IMR-90 (cell line): ENCODE data around the gene ADRA2C. TPM values are rescaled to one million over a fixed set of nuclear protein-coding genes. Genes with fewer than 3 reads are reported as not detected.

Experiments used
- ATAC-seq: fragments of 200-7000 bp; cut with Tn5 transposase; 2 replicates; pipeline ENCODE4 v1.9.1; 2020; ENCODE audit warnings: low read depth, mild to moderate bottlenecking, moderate library complexity
- BruUV-seq: library from RNA; stranded (reverse); fragments of 400-500 nt; replicated peaks from 2 replicates; lab custom pipeline; 2021; lab: Mats Ljungman, UMichigan
- CTCF ChIA-PET: fragments of 300-600 bp; formaldehyde crosslinking; extraction: SDS; loops from one replicate; lab custom pipeline; 2021; ENCODE audit warnings: antibody characterized with exemption; lab: Yijun Ruan, JAX
- POLR2A ChIA-PET: fragments of 300-600 bp; sonication (Branson Sonifier 250); formaldehyde crosslinking; loops from one replicate; lab custom pipeline; 2022; ENCODE audit warnings: antibody characterized with exemption; ENCODE audit not compliant: unreplicated experiment; lab: Charles Lee
- DNase-seq: peaks from one replicate; pipeline ENCODE4 v3.0.0; 2013
- H2AFZ ChIP-seq: replicated peaks from 2 replicates; pipeline ENCODE3; 2013; ENCODE audit warnings: low read length, mild to moderate bottlenecking; ENCODE audit not compliant: poor library complexity
- H2AK5ac ChIP-seq: 2 replicates; pipeline ENCODE4 v1.6.1; 2013; ENCODE audit warnings: low read depth, low read length, inconsistent platforms
- H2AK9ac ChIP-seq: replicated peaks from 2 replicates; pipeline ENCODE3; 2013; ENCODE audit warnings: mild to moderate bottlenecking, low read depth, low read length, moderate library complexity; ENCODE audit not compliant: poor library complexity
- H2BK120ac ChIP-seq: 2 replicates; pipeline ENCODE4 v1.6.1; 2013; ENCODE audit warnings: low read depth, low read length, inconsistent platforms
- H2BK15ac ChIP-seq: 3 replicates; pipeline ENCODE4 v1.6.1; 2013; ENCODE audit warnings: low read depth, low read length, inconsistent platforms
- H2BK20ac ChIP-seq: 2 replicates; pipeline ENCODE4 v1.6.1; 2013; ENCODE audit warnings: low read depth, mild to moderate bottlenecking, inconsistent platforms, low read length, moderate library complexity
- H2BK5ac ChIP-seq: 2 replicates; pipeline ENCODE4 v1.6.1; 2013; ENCODE audit warnings: mild to moderate bottlenecking, low read depth, low read length, inconsistent platforms; ENCODE audit not compliant: poor library complexity, severe bottlenecking
- H3K14ac ChIP-seq: replicated peaks from 2 replicates; pipeline ENCODE4 v1.6.1; 2013; ENCODE audit warnings: low read depth, low read length, inconsistent platforms
- H3K18ac ChIP-seq: 2 replicates; pipeline ENCODE4 v1.6.1; 2013; ENCODE audit warnings: low read depth, low read length, control low read depth
- H3K23ac ChIP-seq: 2 replicates; pipeline ENCODE4 v1.6.1; 2013; ENCODE audit warnings: low read depth, low read length, inconsistent platforms
- H3K27ac ChIP-seq: 2 replicates; pipeline ENCODE4 v1.5.1; 2013; ENCODE audit warnings: mild to moderate bottlenecking, control low read depth, low read length; ENCODE audit not compliant: insufficient read depth
- H3K27me3 ChIP-seq: 2 replicates; pipeline ENCODE4 v1.6.1; 2013; ENCODE audit warnings: low read length; ENCODE audit not compliant: control insufficient read depth, insufficient read depth
- H3K36me3 ChIP-seq: 2 replicates; pipeline ENCODE4 v1.6.1; 2013; ENCODE audit warnings: low read length, mixed read lengths; ENCODE audit not compliant: control insufficient read depth, insufficient read depth
- H3K4ac ChIP-seq: 2 replicates; pipeline ENCODE4 v1.6.1; 2013; ENCODE audit warnings: low read depth, low read length, inconsistent platforms
- H3K4me1 ChIP-seq: 2 replicates; pipeline ENCODE4 v1.6.1; 2013; ENCODE audit warnings: low read length, mixed read lengths; ENCODE audit not compliant: control insufficient read depth, insufficient read depth
- H3K4me2 ChIP-seq: 2 replicates; pipeline ENCODE4 v1.6.1; 2013; ENCODE audit warnings: low read depth, mild to moderate bottlenecking, control low read depth, low read length, moderate library complexity
- H3K4me3 ChIP-seq: 2 replicates; pipeline ENCODE4 v1.5.1; 2013; ENCODE audit warnings: low read depth, mild to moderate bottlenecking, control low read depth, low read length, moderate library complexity; ENCODE audit not compliant: insufficient read depth
- H3K56ac ChIP-seq: 2 replicates; pipeline ENCODE4 v1.6.1; 2013; ENCODE audit warnings: low read length, inconsistent platforms; ENCODE audit not compliant: insufficient read depth; ENCODE audit errors: extremely low read depth
- H3K79me1 ChIP-seq, 2 experiments: 2 replicates each; pipeline ENCODE4 v1.6.1; 2013; ENCODE audit warnings: low read length in 2 of 2, inconsistent platforms in 1 of 2, low read depth in 1 of 2
- H3K9ac ChIP-seq: 2 replicates; pipeline ENCODE4 v1.6.1; 2013; ENCODE audit warnings: low read depth, low read length, control low read depth
- H3K9me1 ChIP-seq: 2 replicates; pipeline ENCODE4 v1.6.1; 2013; ENCODE audit warnings: low read length, inconsistent platforms; ENCODE audit not compliant: insufficient read depth
- H3K9me3 ChIP-seq: 2 replicates; pipeline ENCODE4 v1.6.1; 2013; ENCODE audit warnings: low read length; ENCODE audit not compliant: control insufficient read depth, insufficient read depth
- H4K20me1 ChIP-seq: 2 replicates; pipeline ENCODE4 v1.6.1; 2013; ENCODE audit warnings: low read length, inconsistent platforms; ENCODE audit not compliant: insufficient read depth
- H4K5ac ChIP-seq: 2 replicates; pipeline ENCODE4 v1.6.1; 2013; ENCODE audit warnings: mild to moderate bottlenecking, low read depth, low read length, control low read depth
- H4K8ac ChIP-seq, 2 experiments: 2 replicates each; pipeline ENCODE4 v1.6.1; 2013; ENCODE audit warnings: low read depth in 2 of 2, low read length in 2 of 2, control low read depth in 1 of 2, inconsistent platforms in 1 of 2
- H4K91ac ChIP-seq: 2 replicates; pipeline ENCODE4 v1.6.1; 2013; ENCODE audit warnings: low read depth, low read length, inconsistent platforms; ENCODE audit not compliant: insufficient read depth
- BHLHE40 ChIP-seq: fragments of 150-350 bp; IDR thresholded peaks from 2 replicates; pipeline ENCODE4 v1.6.1; 2016; ENCODE audit warnings: mild to moderate bottlenecking, low read depth, low read length
- CEBPB ChIP-seq: IDR thresholded peaks from 2 replicates; pipeline ENCODE4 v1.6.1; 2012; ENCODE audit warnings: low read depth, low read length, improper control_type of control experiment
- CHD1 ChIP-seq: IDR thresholded peaks from 2 replicates; pipeline ENCODE4 v1.6.1; 2012; ENCODE audit warnings: low read depth, low read length, improper control_type of control experiment
- CTCF ChIP-seq: conservative IDR thresholded peaks from 2 replicates; pipeline ENCODE4 v1.5.1; 2012; ENCODE audit warnings: mild to moderate bottlenecking, low read depth, low read length, improper control_type of control experiment
- ELK1 ChIP-seq: fragments of 150-350 bp; IDR thresholded peaks from 2 replicates; pipeline ENCODE4 v1.6.1; 2016; ENCODE audit warnings: low read depth, mild to moderate bottlenecking, low read length, moderate library complexity, borderline replicate concordance
- MAFK ChIP-seq: IDR thresholded peaks from 2 replicates; pipeline ENCODE4 v1.6.1; 2012; ENCODE audit warnings: low read depth, low read length, improper control_type of control experiment
- MAZ ChIP-seq: IDR thresholded peaks from 2 replicates; pipeline ENCODE4 v1.6.1; 2012; ENCODE audit warnings: low read depth, mild to moderate bottlenecking, low read length, improper control_type of control experiment, moderate library complexity, borderline replicate concordance
- NFE2L2 ChIP-seq: fragments of 150-350 bp; IDR thresholded peaks from 2 replicates; pipeline ENCODE4 v1.6.1; 2016; ENCODE audit warnings: low read depth, mild to moderate bottlenecking, low read length
- POLR2A ChIP-seq: IDR thresholded peaks from 2 replicates; pipeline ENCODE4 v1.6.1; 2012; ENCODE audit warnings: mild to moderate bottlenecking, low read depth, low read length
- RCOR1 ChIP-seq: IDR thresholded peaks from 2 replicates; pipeline ENCODE4 v1.6.1; 2012; ENCODE audit warnings: mild to moderate bottlenecking, low read length, improper control_type of control experiment; ENCODE audit not compliant: insufficient replicate concordance
- RFX5 ChIP-seq: IDR thresholded peaks from 2 replicates; pipeline ENCODE4 v1.8.0; 2012; ENCODE audit warnings: low read depth, mild to moderate bottlenecking, low read length, moderate library complexity
- SMC3 ChIP-seq: fragments of 150-350 bp; IDR thresholded peaks from 2 replicates; pipeline ENCODE4 v1.6.1; 2016; ENCODE audit warnings: low read depth, mild to moderate bottlenecking, antibody characterized with exemption, low read length, moderate library complexity
- USF2 ChIP-seq: fragments of 150-350 bp; IDR thresholded peaks from 2 replicates; pipeline ENCODE4 v1.6.1; 2017; ENCODE audit warnings: mild to moderate bottlenecking, antibody characterized with exemption, low read length, low read depth
- WGBS, 2 experiments: methylation state at CpG; one replicate each; pipeline versions ENCODE4 v1.1.5 to v1.1.7; 2013; ENCODE audit warnings: missing lambda C conversion rate in 2 of 2; ENCODE audit not compliant: insufficient read length in 1 of 2; ENCODE audit errors: extremely low coverage in 2 of 2; 5-methylcytosine and 5-hydroxymethylcytosine counted together
- dilution Hi-C: fragments of 300-500 bp; cut with HindIII; formaldehyde crosslinking; loops from one replicate; pipeline ENCODE4 v1.14.3; 2018; ENCODE audit warnings: low sequenced_read_pairs; ENCODE audit not compliant: unreplicated experiment
- in situ Hi-C: fragments of 300-500 bp; cut with MboI; formaldehyde crosslinking; loops from 3 replicates; pipeline ENCODE4 v1.14.3; 2019; ENCODE audit warnings: low sequenced_read_pairs, inconsistent platforms, mixed read lengths
- intact Hi-C: fragments of 100-400 bp; cut with micrococcal nuclease; formaldehyde crosslinking; loops from 2 replicates; pipeline ENCODE4 v1.10.0; 2022
- polyA plus RNA-seq, 3 experiments: library from polyadenylated mRNA; depleted of rRNA; stranded (reverse); fragments of >200 nt; gene quantifications; 2 replicates each; pipeline ENCODE4 v1.2.3, GENCODE V29; 2012; ENCODE audit warnings: low replicate concordance in 1 of 3
- total RNA-seq: library from RNA; depleted of rRNA; stranded (reverse); fragments of >200 nt; gene quantifications from 2 replicates; pipeline ENCODE4 v1.2.3, GENCODE V29; 2012

ADRA2C gene
- total and polyA plus RNA-seq, 2 of the 4 experiments (the other 2 are of a cell fraction), result under 0.01 to 0.14 TPM

- H4K5ac ChIP-seq, result no peak overlapping the region
- CTCF ChIA-PET, result no interaction called here
Measured at GRCh38 chr4:3741217-3742011, 24.8 kb upstream of the ADRA2C start.

More at GRCh38 chr4:3741217-3742011, 24.8 kb upstream of the ADRA2C start:
- Histone ChIP-seq H2BK15ac (no peak overlapping the region), H3K9me1 (no peaks in the 10 kb centered on the region), H3K9ac (no peak overlapping the region), H3K79me1 (no peaks in the 10 kb centered on the region), H2AFZ (no peak overlapping the region), H3K18ac (no peak overlapping the region), H3K56ac (no peak overlapping the region), H3K9me3 (peaks cover 8% of the 10 kb centered on the region), H2BK120ac (no peak overlapping the region), H2AK5ac (no peak overlapping the region), H3K23ac (no peak overlapping the region), H3K36me3 (no peaks in the 10 kb centered on the region), H3K4me3 (no peak overlapping the region), H4K8ac (no peak overlapping the region), H2BK5ac (no peak overlapping the region), H3K4me1 (no peaks in the 10 kb centered on the region), H3K27ac (no peak overlapping the region), H3K4ac (no peak overlapping the region), H2AK9ac (no peak overlapping the region), H2BK20ac (no peak overlapping the region), H3K4me2 (no peak overlapping the region), H4K20me1 (no peaks in the 10 kb centered on the region), H3K27me3 (peaks cover 51% of the 10 kb centered on the region), H3K14ac (no peak overlapping the region), H4K91ac (no peak overlapping the region)
- WGBS, 2 experiments, result 81% methylated on average over 3 of the region's 19 CpGs; no CpG with 5 or more reads in 1 of the 2 experiments
- no TSS peak for BruUV-seq
- dilution Hi-C loops, result no loop called here
- in situ Hi-C loops, result no loop called here
- TF ChIP-seq CTCF, result no peak
- no peak for TF ChIP-seq USF2
- no peak for TF ChIP-seq CHD1
- TF ChIP-seq MAZ, result no peak
- TF ChIP-seq ELK1, result no peak
- TF ChIP-seq SMC3, result no peak
- TF ChIP-seq NFE2L2, result no peak
- TF ChIP-seq MAFK, result no peak
- no peak for TF ChIP-seq RFX5
- no peak for TF ChIP-seq RCOR1
- TF ChIP-seq POLR2A, result no peak
- no peak for TF ChIP-seq CEBPB
- TF ChIP-seq BHLHE40, result no peak
- DNase-seq (no peak), ATAC-seq (no peak)
- intact Hi-C loops, result no loop called here
- POLR2A ChIA-PET, result no interaction called here
